SK-N-SH (cell line): ENCODE results near the gene STON2. TPM values are rescaled to one million over a fixed set of nuclear protein-coding genes. Genes with fewer than 3 reads are reported as not detected.

Source experiments
- CTCF ChIA-PET: fragments of 300-600, 350-600 bp; formaldehyde crosslinking; extraction: SDS; loops from one replicate; lab custom pipeline; 2021; lab: Yijun Ruan, JAX
- POLR2A ChIA-PET: fragments of 350-600 bp; sonication (Branson Sonifier 250); formaldehyde crosslinking; extraction: SDS; loops from one replicate; lab custom pipeline; 2020; ENCODE audit warnings: antibody characterized with exemption, inconsistent platforms; lab: Yijun Ruan, JAX
- DNase-seq: peaks from one replicate; pipeline ENCODE4 v3.0.0; 2012
- H2AFZ ChIP-seq: fragments of 200-600 bp; sonication (generic); 2 replicates; pipeline ENCODE4 v1.8.1; 2016; ENCODE audit warnings: antibody characterized with exemption, mild to moderate bottlenecking, low read depth
- H3F3A ChIP-seq: fragments of 200-600 bp; sonication (generic); replicated peaks from 2 replicates; pipeline ENCODE3; 2016; ENCODE audit warnings: antibody characterized with exemption, mild to moderate bottlenecking; ENCODE audit not compliant: insufficient read depth
- H3K27ac ChIP-seq, 2 experiments: fragments of 200-500 bp in 1 of 2; fragments of 200-600 bp in 1 of 2; sonication (Bioruptor generic) in 1 of 2; sonication (generic), shearing (Covaris generic) in 1 of 2; 2 replicates each; pipeline versions ENCODE4 v1.5.1 to v1.6.1; 2014 to 2016; ENCODE audit warnings: low read depth in 2 of 2, inconsistent platforms in 1 of 2, low read length in 1 of 2, mild to moderate bottlenecking in 1 of 2, mixed read lengths in 1 of 2
- H3K27me3 ChIP-seq: fragments of 200-600 bp; sonication (generic), shearing (Covaris generic); 2 replicates; pipeline ENCODE4 v1.6.1; 2016; ENCODE audit warnings: mixed run types; ENCODE audit not compliant: insufficient read depth
- H3K36me3 ChIP-seq, 2 experiments: fragments of 200-500 bp in 1 of 2; fragments of 200-600 bp in 1 of 2; sonication (Bioruptor generic) in 1 of 2; sonication (generic) in 1 of 2; replicated peaks in 1 of 2; 2 replicates each; pipeline versions ENCODE3 to v1.5.1; 2014 to 2016; ENCODE audit warnings: low read length in 1 of 2, mild to moderate bottlenecking in 1 of 2; ENCODE audit not compliant: insufficient read depth in 2 of 2, control insufficient read depth in 1 of 2
- H3K4me1 ChIP-seq, 2 experiments: fragments of 200-500 bp in 1 of 2; fragments of 200-600 bp in 1 of 2; sonication (Bioruptor generic) in 1 of 2; sonication (generic), shearing (Covaris generic) in 1 of 2; 2 replicates each; pipeline versions ENCODE4 v1.5.1 to v1.6.1; 2014 to 2016; ENCODE audit warnings: low read depth in 1 of 2, low read length in 1 of 2, mixed run types in 1 of 2; ENCODE audit not compliant: insufficient read depth in 2 of 2, control insufficient read depth in 1 of 2
- H3K4me2 ChIP-seq: fragments of 200-600 bp; sonication (generic), shearing (Covaris generic); 2 replicates; pipeline ENCODE4 v1.6.1; 2017; ENCODE audit warnings: mixed run types
- H3K4me3 ChIP-seq, 2 experiments: fragments of 200-500 bp in 1 of 2; fragments of 200-600 bp in 1 of 2; sonication (Bioruptor generic) in 1 of 2; sonication (generic), shearing (Covaris generic) in 1 of 2; 2 replicates each; pipeline versions ENCODE4 v1.5.1 to v1.8.1; 2014 to 2016; ENCODE audit warnings: low read depth in 2 of 2, inconsistent platforms in 1 of 2, low read length in 1 of 2, mild to moderate bottlenecking in 1 of 2, mixed read lengths in 1 of 2, moderate library complexity in 1 of 2
- H3K79me2 ChIP-seq: fragments of 200-600 bp; sonication (generic); 2 replicates; pipeline ENCODE4 v1.8.1; 2017; ENCODE audit warnings: mild to moderate bottlenecking; ENCODE audit not compliant: insufficient read depth
- H3K9ac ChIP-seq: fragments of 200-600 bp; sonication (generic); 2 replicates; pipeline ENCODE4 v1.6.1; 2017; ENCODE audit warnings: mixed run types
- H3K9me2 ChIP-seq: fragments of 200-600 bp; sonication (generic); 2 replicates; pipeline ENCODE4 v1.6.1; 2017; ENCODE audit warnings: mixed run types
- H3K9me3 ChIP-seq: fragments of 200-600 bp; sonication (generic); 2 replicates; pipeline ENCODE4 v1.6.1; 2017; ENCODE audit warnings: mixed run types, mild to moderate bottlenecking, moderate library complexity
- H4K20me1 ChIP-seq: fragments of 200-600 bp; sonication (generic); 2 replicates; pipeline ENCODE4 v1.6.1; 2017; ENCODE audit warnings: mild to moderate bottlenecking, mixed run types; ENCODE audit not compliant: insufficient read depth
- CHD2 ChIP-seq: fragments of 150-350 bp; IDR thresholded peaks from 2 replicates; pipeline ENCODE4 v1.6.1; 2018; ENCODE audit warnings: low read length; ENCODE audit not compliant: partially characterized antibody
- ELF1 ChIP-seq: IDR thresholded peaks from 2 replicates; pipeline ENCODE4 v1.4.0; 2012
- EZH2phosphoT487 ChIP-seq: fragments of 200-600 bp; sonication (generic); IDR thresholded peaks from 2 replicates; pipeline ENCODE4 v1.6.1; 2017; ENCODE audit warnings: low read depth, mixed run types, mild to moderate bottlenecking, antibody characterized with exemption, moderate library complexity, borderline replicate concordance
- FOSL2 ChIP-seq: IDR thresholded peaks from 2 replicates; pipeline ENCODE4 v1.4.0; 2012; ENCODE audit warnings: low read depth, mild to moderate bottlenecking, moderate library complexity, borderline replicate concordance
- FOXM1 ChIP-seq: IDR thresholded peaks from 2 replicates; pipeline ENCODE4 v1.4.0; 2012; ENCODE audit warnings: low read depth, mild to moderate bottlenecking
- GABPA ChIP-seq: IDR thresholded peaks from 2 replicates; pipeline ENCODE4 v1.4.0; 2012; ENCODE audit warnings: low read depth, mild to moderate bottlenecking
- GATA2 ChIP-seq: sonication (generic); formaldehyde crosslinking; IDR thresholded peaks from 2 replicates; pipeline ENCODE4 v1.5.0; 2020; ENCODE audit warnings: mild to moderate bottlenecking, missing genetic modification reagents
- IRF3 ChIP-seq: fragments of 150-350 bp; IDR thresholded peaks from 2 replicates; pipeline ENCODE4 v1.6.1; 2016; ENCODE audit warnings: mild to moderate bottlenecking, low read depth, low read length
- JUND ChIP-seq: IDR thresholded peaks from 2 replicates; pipeline ENCODE4 v1.4.0; 2012
- MAX ChIP-seq: IDR thresholded peaks from 2 replicates; pipeline ENCODE4 v1.4.0; 2012; ENCODE audit warnings: low read depth
- MEF2A ChIP-seq: IDR thresholded peaks from 2 replicates; pipeline ENCODE4 v1.4.0; 2012; ENCODE audit warnings: low read depth, borderline replicate concordance
- MXI1 ChIP-seq: IDR thresholded peaks from 2 replicates; pipeline ENCODE4 v1.6.1; 2012; ENCODE audit warnings: mild to moderate bottlenecking, low read depth, low read length, improper control_type of control experiment
- NFIC ChIP-seq: IDR thresholded peaks from 2 replicates; pipeline ENCODE4 v1.4.0; 2012; ENCODE audit warnings: borderline replicate concordance
- NRF1 ChIP-seq: IDR thresholded peaks from 2 replicates; pipeline ENCODE4 v1.6.1; 2012; ENCODE audit warnings: low read depth, mild to moderate bottlenecking, low read length
- PBX3 ChIP-seq: IDR thresholded peaks from 2 replicates; pipeline ENCODE4; 2012
- POLR2AphosphoS5 ChIP-seq: IDR thresholded peaks from 2 replicates; pipeline ENCODE4 v1.6.1; 2012; ENCODE audit warnings: low read depth, low read length
- RAD21 ChIP-seq: IDR thresholded peaks from 2 replicates; pipeline ENCODE4 v1.6.1; 2012; ENCODE audit warnings: mild to moderate bottlenecking, low read length
- RCOR1 ChIP-seq: fragments of 150-350 bp; IDR thresholded peaks from 2 replicates; pipeline ENCODE4 v1.6.1; 2017; ENCODE audit warnings: antibody characterized with exemption, low read length
- RXRA ChIP-seq: IDR thresholded peaks from 2 replicates; pipeline ENCODE4 v1.4.0; 2012; ENCODE audit warnings: low read depth, mild to moderate bottlenecking, borderline replicate concordance
- SIN3A ChIP-seq: IDR thresholded peaks from 2 replicates; pipeline ENCODE4 v1.6.1; 2012; ENCODE audit warnings: low read depth, mild to moderate bottlenecking, low read length, moderate library complexity, borderline replicate concordance
- SMC3 ChIP-seq: IDR thresholded peaks from 2 replicates; pipeline ENCODE4 v1.6.1; 2012; ENCODE audit warnings: low read depth, low read length, improper control_type of control experiment
- TAF1 ChIP-seq: IDR thresholded peaks from 2 replicates; pipeline ENCODE4 v1.6.1; 2012; ENCODE audit warnings: low read depth, mild to moderate bottlenecking, low read length, moderate library complexity, borderline replicate concordance
- USF1 ChIP-seq: IDR thresholded peaks from 2 replicates; pipeline ENCODE4 v1.4.0; 2012; ENCODE audit warnings: low read depth, borderline replicate concordance
- USF2 ChIP-seq: fragments of 150-350 bp; IDR thresholded peaks from 2 replicates; pipeline ENCODE4 v1.6.1; 2017; ENCODE audit warnings: antibody characterized with exemption, low read length, low read depth, borderline replicate concordance
- YY1 ChIP-seq: IDR thresholded peaks from 2 replicates; pipeline ENCODE4 v1.4.0; 2012; ENCODE audit warnings: low read depth, mild to moderate bottlenecking
- WGBS: methylation state at CpG from one replicate; pipeline ENCODE4 v1.1.6; 2017; ENCODE audit warnings: low lambda C conversion rate; 5-methylcytosine and 5-hydroxymethylcytosine counted together
- polyA plus RNA-seq, 3 experiments: library from polyadenylated mRNA; depleted of rRNA; stranded (reverse); fragments of >200 nt; gene quantifications; 2 replicates each; pipeline ENCODE4 v1.2.3, GENCODE V29; 2012

STON2 gene
- polyA plus RNA-seq, 1 of the 3 experiments (the other 2 are of a cell fraction) = not detected

GRCh38 chr14:81264671-81265070, 135.5 kb downstream of the STON2 start:
- no peak for DNase-seq
- H3K27ac ChIP-seq = no peak overlapping the region
- TF ChIP-seq YY1 = no peak
- TF ChIP-seq TAF1 = no peak
- TF ChIP-seq JUND = no peak
- no peak for TF ChIP-seq RAD21
- TF ChIP-seq MXI1 = no peak
- no peak for TF ChIP-seq FOXM1
- TF ChIP-seq USF2 = no peak
- TF ChIP-seq CHD2 = no peak
- no peak for TF ChIP-seq NFIC
- no peak for TF ChIP-seq NRF1
- no peak for TF ChIP-seq GATA2 (CRISPR knock-in tag)
- TF ChIP-seq EZH2phosphoT487 = no peak
- TF ChIP-seq, all 33 proteins: peak for 0
- Histone ChIP-seq H3K27me3 (no peaks in the 10 kb centered on the region), H3K9me2 (no peaks in the 10 kb centered on the region), H3K9me3 (no peaks in the 10 kb centered on the region), H3K4me1 (no peaks in the 10 kb centered on the region), H3K4me3 (no peak overlapping the region), H3K4me2 (no peak overlapping the region), H4K20me1 (no peaks in the 10 kb centered on the region), H3K36me3 (no peaks in the 10 kb centered on the region), H3K79me2 (no peaks in the 10 kb centered on the region), H3F3A (no peaks in the 10 kb centered on the region), H2AFZ (no peak overlapping the region), H3K9ac (no peak overlapping the region)
- WGBS = 53% methylated on average over 1 of the region's 1 CpG
- POLR2A ChIA-PET = no interaction called here
- CTCF ChIA-PET = interaction anchor here (1.0 to 16.6 kb wide), 3 partner anchors 171 to 200 kb away, joined by 3 to 321 read pairs (median 43); no protein-coding TSS in a partner anchor

GRCh38 chr14:81263777-81264410, 136.2 kb downstream of the STON2 start:
- ChIA-PET POLR2A (no interaction called here), CTCF (interaction anchor here (6.4 to 16.6 kb wide), 2 partner anchors 190 to 201 kb away, joined by 43 to 321 read pairs; no protein-coding TSS in a partner anchor)
- Histone ChIP-seq H4K20me1 (no peaks in the 10 kb centered on the region), H3K79me2 (no peaks in the 10 kb centered on the region), H3K4me3 (no peak overlapping the region), H3K9ac (no peak overlapping the region), H3K27ac (no peak overlapping the region), H3K27me3 (no peaks in the 10 kb centered on the region), H3K9me2 (no peaks in the 10 kb centered on the region), H3K9me3 (no peaks in the 10 kb centered on the region), H3K4me1 (no peaks in the 10 kb centered on the region), H2AFZ (no peak overlapping the region), H3K36me3 (no peaks in the 10 kb centered on the region), H3F3A (no peaks in the 10 kb centered on the region), H3K4me2 (no peak overlapping the region)
- WGBS = 68% methylated on average over 4 of the region's 4 CpGs
- DNase-seq = no peak
- TF ChIP-seq RXRA = no peak
- no peak for TF ChIP-seq GATA2 (CRISPR knock-in tag)
- no peak for TF ChIP-seq JUND
- TF ChIP-seq POLR2AphosphoS5 = no peak
- TF ChIP-seq RAD21 = no peak
- TF ChIP-seq PBX3 = no peak
- TF ChIP-seq RCOR1 = no peak
- no peak for TF ChIP-seq USF1
- no peak for TF ChIP-seq SIN3A
- no peak for TF ChIP-seq ELF1
- no peak for TF ChIP-seq IRF3
- TF ChIP-seq MEF2A = no peak
- TF ChIP-seq SMC3 = no peak
- no peak for TF ChIP-seq GABPA
- TF ChIP-seq FOSL2 = no peak
- no peak for TF ChIP-seq MAX
